C1 segment of cervical spinal cord (tissue), 14 donors: ENCODE results near the gene LDLRAD4.

Source experiments
- DNase-seq, 14 donors: peaks; one replicate each; lab custom pipeline; 2025; lab: John Stamatoyannopoulos, UW

The LDLRAD4 gene

DNA sequence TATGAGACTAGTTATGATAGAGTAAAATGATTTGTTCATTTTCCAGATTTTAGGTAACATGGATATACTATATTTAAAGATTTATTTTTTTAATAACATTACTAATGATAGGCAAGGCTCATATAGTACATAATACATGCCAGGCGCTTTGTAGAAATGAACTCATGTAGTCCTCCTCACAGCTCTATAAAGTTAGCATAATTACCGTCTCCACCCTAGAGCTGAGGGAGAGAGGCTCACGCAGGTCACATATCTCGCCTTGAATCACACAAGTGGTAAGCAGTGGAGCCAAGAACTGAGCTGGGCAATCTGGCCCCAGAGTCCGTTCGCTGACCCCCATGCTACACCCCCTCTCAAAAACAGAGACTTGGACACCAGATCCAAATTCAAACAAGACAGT is 285.3 kb downstream of the LDLRAD4 start:
- DNase-seq = no peak

DNA sequence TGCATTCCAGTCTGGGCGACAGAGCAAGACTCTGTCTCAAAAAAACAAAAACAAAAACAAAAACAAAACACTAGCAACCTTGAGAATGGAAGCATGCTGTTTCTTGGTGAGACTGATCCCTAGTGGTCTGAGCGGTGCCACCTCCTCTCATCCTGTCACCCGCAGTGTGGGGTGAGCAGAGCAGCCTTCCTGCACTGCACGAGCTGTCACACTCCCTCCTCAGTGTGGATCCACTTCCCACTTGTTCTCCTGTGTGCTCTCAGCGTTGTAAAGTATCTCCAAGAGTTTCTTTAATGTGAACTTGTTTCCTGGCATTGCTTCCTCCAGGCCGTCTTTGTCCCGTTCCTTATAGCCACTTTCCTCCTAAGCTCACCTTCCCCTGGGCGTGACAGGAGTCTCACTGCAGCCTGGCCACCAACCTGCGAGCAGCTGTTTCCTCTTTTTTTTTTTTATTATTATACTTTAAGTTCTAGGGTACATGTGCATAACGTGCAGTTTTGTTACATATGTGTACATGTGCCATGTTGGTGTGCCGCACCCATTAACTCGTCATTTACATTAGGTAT is 287.3 kb downstream of the LDLRAD4 start:
- DNase-seq = no peak

DNA sequence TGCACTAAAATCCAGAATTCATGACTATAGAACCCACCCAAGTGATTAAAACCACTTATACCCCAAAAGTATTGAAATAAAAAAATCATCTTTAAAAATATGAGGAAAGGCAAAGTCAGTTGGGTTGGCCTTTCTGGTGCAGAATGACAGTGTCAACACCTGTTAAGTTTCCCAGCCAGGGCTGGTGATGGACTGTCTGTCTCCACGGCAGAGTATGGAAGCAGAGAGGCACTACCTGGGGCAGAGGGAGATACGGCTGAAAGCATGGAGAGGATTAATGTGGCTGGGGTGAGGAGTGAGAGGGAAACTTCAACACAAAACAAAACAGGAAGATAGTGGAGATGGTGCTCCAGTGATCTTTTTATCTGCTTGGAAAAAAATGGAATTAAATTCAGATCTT is 292.0 kb downstream of the LDLRAD4 start:
- DNase-seq = no peak

DNA sequence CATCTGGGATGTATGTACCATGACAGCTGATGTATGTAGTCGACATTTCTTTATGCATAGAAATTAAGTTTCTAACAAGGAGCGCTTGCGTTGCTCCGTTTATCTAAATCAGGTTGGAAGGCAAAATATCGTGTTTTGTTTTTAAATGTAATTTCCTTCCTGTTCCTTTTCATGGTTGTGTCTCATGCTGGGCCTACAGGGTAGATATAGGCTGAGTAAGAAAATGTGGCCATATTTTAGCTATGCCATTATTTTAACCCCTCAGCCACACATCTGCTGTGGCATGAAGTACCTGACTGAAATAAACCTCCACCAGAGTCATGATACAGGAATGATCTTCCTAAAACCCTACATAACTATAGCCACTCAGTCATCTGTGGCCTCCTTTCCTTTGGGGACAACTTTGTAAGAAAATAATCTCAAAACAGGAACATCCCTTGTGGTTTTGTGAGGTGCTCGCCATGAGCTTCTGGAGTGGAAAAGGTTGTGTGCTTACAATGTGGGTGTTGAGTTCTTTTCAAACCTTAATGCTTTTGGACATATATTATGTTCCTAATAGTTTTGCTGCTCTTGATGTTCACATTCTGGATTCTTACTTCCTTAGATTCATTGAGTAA is 293.5 kb downstream of the LDLRAD4 start:
- DNase-seq = no peak

DNA sequence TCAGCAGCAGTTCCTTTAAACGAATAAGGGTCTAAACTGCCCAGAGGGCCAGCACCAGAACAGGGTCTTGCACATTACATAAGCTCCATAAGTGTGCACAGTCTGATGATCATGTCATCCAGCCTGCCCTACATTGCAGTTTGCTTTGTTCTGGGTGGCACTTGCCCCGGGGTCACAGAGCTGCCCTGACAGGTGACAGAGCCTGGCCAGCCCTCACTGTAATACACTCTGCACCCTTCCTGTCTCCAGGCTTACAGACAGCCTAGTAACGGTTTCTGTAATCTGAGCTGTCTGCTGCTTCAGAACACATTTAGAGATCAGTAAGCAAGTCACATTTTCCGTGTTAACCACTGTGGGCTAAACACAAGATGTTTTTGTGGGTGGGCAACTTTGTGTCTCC is 294.5 kb downstream of the LDLRAD4 start:
- DNase-seq = no peak

DNA sequence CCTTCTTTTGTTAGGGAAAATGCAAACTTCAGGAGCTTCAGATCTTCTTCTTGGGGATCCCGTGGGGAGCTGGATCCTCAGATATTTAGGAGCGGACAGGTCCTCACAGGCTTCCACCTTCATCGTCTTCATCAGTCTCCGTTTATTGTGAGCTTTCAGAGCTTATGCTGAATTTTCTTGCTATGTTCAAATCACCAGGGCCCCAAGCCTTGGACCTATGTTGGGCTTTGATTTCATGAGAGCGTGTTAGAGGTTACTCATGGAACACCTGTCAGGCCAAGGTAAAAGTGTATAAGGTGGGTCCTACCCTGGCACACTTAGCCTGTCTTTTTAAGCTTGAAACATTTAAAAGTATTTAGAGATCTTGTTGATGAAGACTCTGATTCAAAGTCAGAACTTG is 294.9 kb downstream of the LDLRAD4 start:
- no peak for DNase-seq

DNA sequence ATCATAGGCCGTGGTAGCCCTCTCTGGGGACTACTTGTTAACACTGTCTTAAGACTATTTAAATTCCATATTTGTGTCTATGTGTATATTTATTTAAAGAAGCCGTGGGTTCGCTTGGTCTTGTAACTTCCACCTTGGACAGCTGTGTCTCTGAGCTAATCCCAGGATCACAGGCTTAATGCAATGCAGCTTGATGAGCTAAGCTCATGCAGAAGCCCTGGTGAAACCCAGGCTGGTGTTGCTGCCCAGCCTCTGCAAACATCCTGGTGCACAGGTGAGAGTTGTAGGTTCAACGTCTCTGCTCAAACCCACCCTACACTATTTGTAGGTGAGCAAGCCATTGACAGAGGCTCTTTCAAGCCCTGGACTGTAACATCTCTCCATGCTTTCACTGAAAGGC is 296.0 kb downstream of the LDLRAD4 start:
- DNase-seq = no peak

DNA sequence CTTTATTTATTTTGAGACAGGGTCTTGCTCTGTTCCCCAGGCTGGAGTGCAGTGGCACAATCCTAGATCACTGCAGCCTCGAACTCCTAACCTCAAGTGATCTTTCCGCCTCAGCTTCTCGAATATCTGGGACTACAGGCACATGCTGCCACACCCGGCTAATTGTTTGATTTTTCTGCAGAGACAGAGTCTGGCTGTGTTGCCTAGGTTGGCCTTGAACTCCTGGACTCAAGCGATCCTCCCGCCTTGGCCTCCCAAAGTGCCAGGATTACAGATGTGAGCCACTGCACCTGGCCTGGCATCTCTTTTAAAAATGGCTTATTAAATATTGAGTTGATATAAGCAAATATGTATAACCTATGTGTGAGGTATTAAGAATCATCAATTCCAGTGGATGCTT is 298.3 kb downstream of the LDLRAD4 start:
- no peak for DNase-seq

DNA sequence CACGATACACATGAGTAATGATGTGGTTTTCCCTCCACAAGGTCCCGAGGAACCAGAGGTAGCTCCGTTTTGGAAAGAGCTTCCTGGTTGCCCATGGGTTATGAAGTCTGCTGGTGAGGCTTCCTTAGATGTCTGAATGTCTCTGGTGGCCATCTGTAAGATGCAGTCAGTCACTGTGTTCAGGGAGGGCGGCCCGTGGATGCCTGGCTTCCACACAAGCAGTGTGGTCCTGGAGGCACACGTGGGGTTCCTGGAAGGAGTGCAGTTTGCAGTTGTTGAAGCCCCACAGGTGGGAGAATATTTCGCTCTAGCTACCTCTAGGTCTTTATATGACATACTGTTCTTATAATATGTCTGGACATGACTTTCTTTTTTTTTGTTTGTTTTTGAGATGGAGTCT is 298.8 kb downstream of the LDLRAD4 start:
- DNase-seq = no peak

DNA sequence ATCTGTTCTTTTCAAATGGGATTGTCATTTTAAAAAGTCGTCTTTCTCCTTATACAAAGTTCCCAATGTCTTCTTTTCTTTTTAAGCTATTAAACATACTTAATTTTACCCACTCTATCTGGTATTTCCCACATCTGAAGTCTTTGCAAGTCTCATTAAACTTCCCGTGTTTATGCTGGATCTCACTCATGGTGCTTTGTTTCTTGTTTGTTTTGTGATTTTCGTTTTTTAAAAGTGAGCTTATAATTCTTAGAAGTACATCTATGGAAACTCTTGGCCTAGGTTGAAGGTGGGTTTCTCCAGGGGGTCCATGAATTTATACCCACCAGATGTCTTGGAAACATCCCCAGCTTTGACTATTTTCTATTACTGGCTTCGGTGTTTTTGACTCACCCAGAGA is 299.8 kb downstream of the LDLRAD4 start:
- DNase-seq = no peak

DNA sequence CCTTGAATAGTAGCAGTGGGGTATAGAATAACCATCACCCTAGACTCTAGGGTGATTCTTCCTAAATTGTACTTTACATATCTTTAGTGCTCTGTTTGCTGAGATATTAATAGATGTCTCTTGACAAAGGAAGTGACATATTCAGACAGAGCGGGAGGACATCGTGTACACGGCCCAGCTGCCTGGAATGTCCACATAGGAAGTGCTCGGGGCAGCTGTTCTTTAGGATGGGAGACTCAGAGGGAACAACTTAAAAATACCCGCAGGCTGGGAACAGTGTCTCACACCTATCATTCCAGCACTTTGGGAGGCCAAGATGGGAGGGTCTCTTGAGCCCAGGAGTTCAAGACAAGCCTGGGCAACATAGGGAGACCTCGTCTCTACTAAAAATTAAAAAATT is 301.7 kb downstream of the LDLRAD4 start:
- no peak for DNase-seq

DNA sequence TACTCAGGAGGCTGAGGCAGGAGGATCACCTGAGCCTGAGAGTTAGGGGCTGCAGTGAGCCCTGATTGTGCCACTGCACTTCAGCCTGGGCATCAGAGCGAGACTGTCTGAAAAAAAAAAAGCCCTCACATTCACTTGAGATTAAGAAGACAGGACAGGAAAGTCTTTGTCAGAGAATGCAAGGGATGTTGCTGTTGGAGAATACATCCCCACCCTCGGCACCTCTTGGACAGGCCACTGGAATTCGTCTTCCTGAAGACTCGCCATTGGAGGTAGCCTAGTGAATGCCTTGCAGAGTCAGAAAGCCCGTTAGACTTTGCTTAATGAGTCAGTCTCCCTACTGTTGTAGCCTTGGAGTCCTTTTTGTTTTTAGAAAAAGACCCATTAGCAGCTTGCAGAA is 302.2 kb downstream of the LDLRAD4 start:
- no peak for DNase-seq

DNA sequence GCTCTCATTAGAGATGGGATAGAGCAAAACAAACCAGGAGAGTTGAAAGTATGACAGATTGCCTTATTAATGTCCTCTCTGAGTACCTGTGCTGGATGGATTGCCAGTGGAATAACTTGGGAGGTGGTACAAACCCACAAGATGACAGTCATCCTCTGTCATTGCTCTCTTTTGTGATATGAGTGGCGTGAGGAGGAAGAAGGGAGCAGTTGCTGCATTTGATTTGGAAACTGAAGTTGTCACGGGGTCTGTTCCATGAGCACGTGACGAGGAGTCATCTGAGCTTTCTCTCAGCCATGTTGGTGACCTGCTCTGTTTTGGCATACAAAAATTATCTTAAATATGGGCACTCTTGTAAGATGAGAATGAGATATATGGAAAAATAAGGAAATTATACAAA is 302.9 kb downstream of the LDLRAD4 start:
- no peak for DNase-seq

DNA sequence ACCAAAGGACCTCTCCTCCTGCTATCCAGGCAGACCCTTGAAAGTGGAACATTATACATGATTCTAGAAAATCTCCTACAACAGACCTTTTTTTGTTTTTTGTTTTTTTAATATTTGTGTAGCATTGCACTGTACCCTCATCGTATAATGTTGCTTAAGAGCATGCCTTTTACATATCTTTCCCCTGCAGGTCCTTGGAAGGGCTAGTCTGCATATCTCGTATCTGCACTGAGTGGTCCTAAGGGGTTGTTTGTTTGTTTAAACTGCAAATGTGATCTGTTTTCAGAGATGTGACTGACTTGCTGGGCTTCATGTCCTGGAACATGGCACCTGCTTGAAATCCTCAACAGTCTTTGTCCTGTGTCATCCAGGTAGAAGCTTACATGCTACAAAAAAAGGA is 303.7 kb downstream of the LDLRAD4 start:
- no peak for DNase-seq

DNA sequence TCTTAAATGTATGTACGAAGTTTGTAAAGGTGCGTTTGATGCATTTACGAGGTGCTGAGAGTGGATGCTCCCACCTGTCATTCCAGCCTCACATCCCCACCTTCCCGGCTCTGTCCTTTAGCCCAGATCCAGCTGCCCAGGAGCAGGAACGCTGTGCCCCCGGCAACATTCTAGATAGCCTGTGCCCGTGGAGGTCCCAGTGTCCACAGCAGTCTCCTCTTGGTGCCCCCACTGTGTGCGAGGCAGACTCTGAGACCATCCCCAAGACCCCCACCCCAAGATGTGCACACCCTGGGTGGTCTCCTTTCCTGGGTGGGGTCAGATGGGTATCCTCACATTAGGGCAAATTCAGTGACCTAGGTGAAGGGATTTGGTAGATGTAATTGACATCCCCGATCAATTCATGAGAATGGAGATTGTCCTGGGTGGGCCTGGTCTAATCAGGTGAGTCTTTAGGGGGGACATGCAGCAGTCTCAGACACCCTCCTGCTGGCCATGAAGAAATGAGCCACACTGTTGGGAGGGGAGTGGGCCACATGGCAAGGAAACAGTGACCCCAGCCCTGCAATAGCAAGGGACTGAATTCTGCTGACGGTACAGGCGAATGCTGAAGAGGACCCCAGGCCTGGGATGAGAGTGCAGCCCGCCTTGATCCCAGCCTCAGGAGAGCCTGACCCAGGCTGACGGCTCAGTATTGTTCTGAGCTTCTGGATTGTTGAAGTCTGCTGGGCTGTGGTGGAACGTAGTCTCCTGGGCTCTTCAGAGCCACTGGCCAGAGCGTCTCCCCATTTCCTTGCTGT is 304.5 kb downstream of the LDLRAD4 start:
- no peak for DNase-seq

DNA sequence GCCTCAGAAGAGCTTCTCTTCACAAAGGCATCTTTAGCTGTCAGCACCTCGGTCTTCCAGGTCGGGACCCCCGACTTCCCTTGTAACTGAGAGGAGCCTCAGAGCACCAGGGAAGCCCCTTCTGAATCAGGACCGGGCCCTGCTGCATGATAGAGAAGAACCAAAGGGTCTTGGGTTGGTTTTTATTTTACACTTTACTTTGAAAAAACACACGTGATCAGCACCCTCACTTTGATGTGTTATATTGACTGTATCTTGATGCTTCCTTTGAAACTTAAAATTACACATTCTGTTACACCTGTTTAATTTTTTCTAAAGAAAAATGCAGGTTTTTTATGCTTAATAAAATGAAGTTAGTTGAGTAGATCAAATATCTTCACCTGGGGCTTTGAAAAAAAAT is 305.5 kb downstream of the LDLRAD4 start:
- DNase-seq = no peak

DNA sequence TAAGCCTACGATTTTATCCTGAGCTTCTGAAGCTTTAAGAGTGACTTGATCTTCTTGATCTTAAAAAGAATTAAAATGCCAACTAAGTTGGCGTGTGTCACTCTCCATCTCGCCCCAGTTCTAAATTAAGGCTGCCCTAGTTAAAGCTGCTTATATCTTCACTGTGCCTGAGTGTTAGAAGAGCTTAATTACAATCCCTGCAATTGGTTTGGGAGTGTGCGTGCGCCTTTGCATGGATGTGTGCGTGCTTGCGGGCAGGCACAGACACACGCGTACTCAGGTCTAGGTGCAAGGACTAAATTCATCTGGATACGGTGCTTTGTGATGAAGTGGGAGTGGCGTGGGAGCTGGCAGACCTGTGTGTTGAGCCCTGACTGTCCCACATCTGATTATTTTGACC is 306.3 kb downstream of the LDLRAD4 start:
- DNase-seq = no peak

DNA sequence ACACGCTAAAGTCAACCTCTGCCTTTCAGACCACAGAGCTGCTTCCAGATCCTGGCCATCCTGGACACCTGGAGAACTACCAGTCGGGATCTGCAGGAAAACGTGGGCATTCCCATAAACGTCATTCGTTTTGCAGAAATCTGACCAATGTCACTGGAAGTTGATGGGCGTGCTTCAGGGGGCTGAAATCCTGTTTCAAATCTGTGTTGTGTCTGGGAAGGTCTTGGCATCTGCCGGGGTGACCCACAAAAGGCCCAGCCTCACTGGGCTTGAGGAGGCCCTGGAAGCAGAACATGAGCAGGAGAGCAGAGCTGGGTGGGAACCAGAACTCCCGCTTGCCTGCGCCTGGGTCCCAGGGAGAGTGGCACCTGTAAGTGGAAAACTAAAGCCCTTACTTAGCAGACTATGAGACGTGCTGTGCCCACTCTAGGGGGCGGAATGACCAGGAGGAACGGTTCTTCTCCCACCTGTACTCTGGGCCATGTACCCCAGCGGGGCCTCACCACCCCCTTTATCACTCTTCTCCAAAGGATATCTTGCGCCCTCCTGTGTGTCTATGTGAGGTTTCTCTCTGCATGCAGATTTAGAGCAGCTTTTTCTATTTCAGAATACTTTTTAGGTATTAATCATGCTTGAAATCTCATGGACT is 306.9 kb downstream of the LDLRAD4 start:
- DNase-seq = no peak

DNA sequence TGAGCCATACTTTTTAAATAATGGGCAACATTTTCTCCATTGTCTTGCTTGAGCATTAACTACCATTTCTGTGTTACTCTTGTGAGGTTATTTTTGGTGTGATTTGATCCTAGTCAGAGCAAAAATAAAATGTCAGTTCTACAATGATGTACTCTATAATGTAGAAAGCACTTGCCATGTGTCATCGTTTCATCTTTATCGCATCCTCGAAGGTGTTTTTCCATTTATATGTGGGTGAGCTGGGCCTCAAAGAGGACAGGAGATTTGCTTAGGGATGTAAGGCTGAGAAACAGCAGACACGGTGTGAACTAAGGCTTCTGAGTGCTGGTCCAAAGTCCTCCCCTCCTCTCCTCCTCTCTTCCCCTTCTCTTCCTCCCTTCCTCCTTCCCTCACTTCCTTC is 308.0 kb downstream of the LDLRAD4 start:
- DNase-seq = no peak

DNA sequence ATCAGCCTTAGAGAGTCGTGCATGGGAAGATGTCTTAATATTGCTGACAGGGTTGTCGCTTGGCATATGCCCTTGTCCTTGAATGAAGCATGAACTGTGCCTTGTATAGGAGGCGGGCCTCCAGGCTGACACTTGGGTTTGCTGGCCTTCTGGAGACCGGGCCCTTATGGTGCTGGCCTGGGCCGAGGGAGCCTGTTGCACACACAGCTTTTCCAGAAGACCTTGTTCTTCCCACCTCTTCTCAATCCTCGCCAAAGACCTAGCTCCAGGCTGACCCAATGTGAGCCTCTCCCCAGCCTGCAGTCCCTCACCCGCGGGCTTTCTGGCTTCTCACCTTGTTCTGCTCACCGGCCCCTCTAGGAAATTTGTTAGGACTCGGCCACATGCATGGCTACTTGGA is 308.7 kb downstream of the LDLRAD4 start:
- no peak for DNase-seq

DNA sequence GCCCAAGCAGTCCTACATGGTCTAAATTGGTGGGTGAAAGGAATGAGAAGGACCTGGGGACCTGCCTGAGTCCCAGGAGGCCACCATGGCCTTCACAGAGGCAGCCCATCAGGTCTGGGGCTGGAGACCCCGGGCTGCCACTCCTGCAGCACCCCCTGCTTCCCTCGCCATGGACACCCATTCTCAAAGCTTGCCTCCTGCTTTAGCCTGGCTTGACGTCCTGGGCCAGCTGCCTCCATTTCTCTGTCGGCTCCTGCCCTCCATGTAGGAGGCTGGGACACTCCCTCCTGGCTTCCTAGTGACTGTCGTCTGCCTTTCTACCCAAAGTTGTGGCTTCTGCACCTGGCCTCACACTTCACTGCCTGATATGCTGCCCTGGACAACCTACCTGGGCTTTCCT is 309.2 kb downstream of the LDLRAD4 start:
- no peak for DNase-seq

DNA sequence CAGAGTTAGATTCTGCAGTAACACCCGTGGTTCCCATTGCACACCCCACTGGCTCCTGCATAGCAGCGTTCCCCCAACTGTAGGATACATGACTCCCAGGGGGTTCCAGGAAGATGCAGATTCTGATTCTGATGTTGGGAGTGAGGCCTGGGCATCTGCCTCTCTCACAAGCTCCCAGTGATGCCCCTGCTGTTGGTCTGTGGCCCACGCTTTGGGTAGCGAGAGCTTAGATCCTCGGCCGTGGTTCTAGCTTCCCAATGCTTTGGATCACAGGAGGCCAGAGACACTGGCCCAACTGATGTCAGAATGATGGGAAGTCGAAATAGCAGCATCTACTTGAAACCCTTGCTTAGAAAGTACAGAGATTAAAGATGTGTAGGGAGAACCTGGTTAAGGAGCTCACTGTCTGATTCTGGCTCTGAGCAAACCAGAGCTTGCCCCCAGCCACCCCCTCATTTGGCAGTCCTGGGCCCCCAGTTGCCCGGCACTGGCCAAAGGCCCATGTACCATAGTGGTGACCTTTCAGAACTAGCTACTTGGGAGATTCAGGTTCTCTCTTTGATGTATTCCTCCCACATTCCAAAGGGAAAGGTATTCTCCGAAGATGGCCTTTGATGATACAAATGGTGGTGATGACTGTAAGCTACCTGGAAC is 310.3 kb downstream of the LDLRAD4 start:
- no peak for DNase-seq
